Measurements from ENCODE around the gene HACL1. TPM values are rescaled to one million over a fixed set of nuclear protein-coding genes. Genes with fewer than 3 reads are reported as not detected.
A peak's percentile ranks its signal among the peaks of the same experiment; 100 is the strongest.

HACL1 gene
- total RNA-seq, 1 donor from 2014 or later, result 25.4 TPM

DNA sequence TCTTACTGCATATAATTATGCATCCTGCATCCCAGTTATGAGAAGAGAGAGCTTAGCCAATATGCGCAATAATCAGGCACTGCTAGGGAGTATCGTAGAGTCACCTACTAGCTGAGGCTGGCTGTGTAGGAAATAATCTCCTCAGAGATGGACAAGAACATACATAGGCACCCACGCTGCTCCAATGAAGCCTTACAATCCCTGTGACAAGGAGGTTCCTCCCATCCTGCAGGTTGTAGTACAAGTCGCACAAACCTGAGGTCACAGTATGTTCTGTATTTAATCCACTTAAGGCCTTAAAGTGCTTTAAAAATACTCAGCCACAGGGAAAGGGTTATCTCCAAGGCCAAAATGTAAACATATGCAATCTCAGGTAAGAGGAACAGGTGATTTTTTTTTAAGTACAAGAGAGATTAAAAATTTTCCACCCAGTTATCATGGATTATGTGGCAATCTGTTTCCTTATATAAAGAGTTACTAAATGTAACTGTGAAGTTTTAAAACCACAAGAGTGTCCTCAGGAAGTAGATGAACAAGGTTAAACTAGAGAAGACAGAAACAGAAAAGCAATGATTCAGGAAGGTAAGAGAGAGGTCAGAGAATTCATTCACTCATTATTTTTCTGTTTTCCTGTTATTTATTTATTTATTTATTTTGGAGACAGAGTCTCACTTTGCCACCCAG lies 72.4 kb downstream of the HACL1 start:
- Mint-ChIP-seq H3K4me3 (no peak overlapping the region), H3K27me3 (ENCODE audit: low read depth) (no peaks in the 10 kb centered on the region), H3K27ac (no peak overlapping the region), H3K4me1 (peaks cover 11% of the 10 kb centered on the region), H3K36me3 (peaks cover 3% of the 10 kb centered on the region), H3K9me3 (no peaks in the 10 kb centered on the region)
- TF ChIP-seq, protein P1, sequence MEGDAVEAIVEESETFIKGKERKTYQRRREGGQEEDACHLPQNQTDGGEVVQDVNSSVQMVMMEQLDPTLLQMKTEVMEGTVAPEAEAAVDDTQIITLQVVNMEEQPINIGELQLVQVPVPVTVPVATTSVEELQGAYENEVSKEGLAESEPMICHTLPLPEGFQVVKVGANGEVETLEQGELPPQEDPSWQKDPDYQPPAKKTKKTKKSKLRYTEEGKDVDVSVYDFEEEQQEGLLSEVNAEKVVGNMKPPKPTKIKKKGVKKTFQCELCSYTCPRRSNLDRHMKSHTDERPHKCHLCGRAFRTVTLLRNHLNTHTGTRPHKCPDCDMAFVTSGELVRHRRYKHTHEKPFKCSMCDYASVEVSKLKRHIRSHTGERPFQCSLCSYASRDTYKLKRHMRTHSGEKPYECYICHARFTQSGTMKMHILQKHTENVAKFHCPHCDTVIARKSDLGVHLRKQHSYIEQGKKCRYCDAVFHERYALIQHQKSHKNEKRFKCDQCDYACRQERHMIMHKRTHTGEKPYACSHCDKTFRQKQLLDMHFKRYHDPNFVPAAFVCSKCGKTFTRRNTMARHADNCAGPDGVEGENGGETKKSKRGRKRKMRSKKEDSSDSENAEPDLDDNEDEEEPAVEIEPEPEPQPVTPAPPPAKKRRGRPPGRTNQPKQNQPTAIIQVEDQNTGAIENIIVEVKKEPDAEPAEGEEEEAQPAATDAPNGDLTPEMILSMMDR (IDR thresholded peaks at IDR 0.05; ENCODE audit: unreplicated experiment), result no peak
- no peak for DNase-seq (ENCODE audit: low spot score in 2 of 2, unreplicated experiment in 2 of 2)

DNA sequence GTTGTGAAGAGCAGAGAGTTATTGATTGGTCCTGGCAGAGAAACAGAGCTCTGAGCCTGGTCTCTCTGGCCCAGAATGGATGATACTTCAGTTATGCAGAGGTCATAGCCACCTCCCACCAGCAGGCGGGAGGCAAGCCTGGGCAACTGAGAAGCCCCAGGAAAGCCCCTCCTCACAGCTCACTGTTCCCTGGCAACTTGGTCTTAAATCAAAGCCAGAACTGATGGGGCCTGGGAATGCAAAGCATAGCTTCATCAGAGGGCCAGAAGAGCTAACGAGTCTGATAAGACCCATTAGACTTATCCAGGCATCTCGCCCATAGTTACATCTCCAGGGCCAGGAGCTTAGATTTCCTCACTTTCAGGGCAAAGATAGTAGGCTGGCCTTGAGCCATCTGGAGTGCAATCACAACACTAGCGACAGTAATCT lies 74.3 kb downstream of the HACL1 start:
- peak in 1 of 2 experiments; percentile 53 for DNase-seq (ENCODE audit: low spot score in 2 of 2, unreplicated experiment in 2 of 2)
- Mint-ChIP-seq H3K4me1 (peaks cover 11% of the 10 kb centered on the region), H3K27ac (peak overlapping the region; percentile 60), H3K27me3 (ENCODE audit: low read depth) (no peaks in the 10 kb centered on the region), H3K4me3 (no peak overlapping the region), H3K9me3 (no peaks in the 10 kb centered on the region), H3K36me3 (peaks cover 3% of the 10 kb centered on the region)
- TF ChIP-seq, protein P1 (IDR thresholded peaks at IDR 0.05; ENCODE audit: unreplicated experiment), result peak; percentile 55

DNA sequence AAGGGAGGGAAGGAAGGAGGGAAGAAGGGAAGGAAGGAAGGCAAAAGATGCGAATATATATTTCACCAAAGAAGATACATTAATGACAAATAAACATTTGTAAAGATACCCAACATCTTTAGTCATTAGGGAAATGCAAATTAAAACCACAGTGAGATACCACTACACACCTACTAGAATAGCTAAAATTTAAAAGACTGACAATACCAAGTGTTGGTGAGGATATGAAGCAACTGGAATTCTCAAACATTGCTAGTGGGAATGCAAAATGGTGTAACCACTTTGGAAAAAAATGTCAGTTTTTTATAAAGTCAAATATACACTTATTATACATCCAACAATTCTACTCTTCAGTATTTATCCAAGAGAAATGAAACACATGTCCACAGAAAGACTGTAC lies 75.6 kb downstream of the HACL1 start:
- H3K4me3 Mint-ChIP-seq, result no peak overlapping the region
- no peaks in the 10 kb centered on the region for H3K27me3 Mint-ChIP-seq (ENCODE audit: low read depth)
- peaks cover 24% of the 10 kb centered on the region for H3K4me1 Mint-ChIP-seq
- no peak overlapping the region for H3K27ac Mint-ChIP-seq
- TF ChIP-seq, protein P1 (IDR thresholded peaks at IDR 0.05; ENCODE audit: unreplicated experiment), result no peak
- peaks cover 3% of the 10 kb centered on the region for H3K36me3 Mint-ChIP-seq
- no peaks in the 10 kb centered on the region for H3K9me3 Mint-ChIP-seq
- DNase-seq (ENCODE audit: low spot score in 2 of 2, unreplicated experiment in 2 of 2), result no peak

DNA sequence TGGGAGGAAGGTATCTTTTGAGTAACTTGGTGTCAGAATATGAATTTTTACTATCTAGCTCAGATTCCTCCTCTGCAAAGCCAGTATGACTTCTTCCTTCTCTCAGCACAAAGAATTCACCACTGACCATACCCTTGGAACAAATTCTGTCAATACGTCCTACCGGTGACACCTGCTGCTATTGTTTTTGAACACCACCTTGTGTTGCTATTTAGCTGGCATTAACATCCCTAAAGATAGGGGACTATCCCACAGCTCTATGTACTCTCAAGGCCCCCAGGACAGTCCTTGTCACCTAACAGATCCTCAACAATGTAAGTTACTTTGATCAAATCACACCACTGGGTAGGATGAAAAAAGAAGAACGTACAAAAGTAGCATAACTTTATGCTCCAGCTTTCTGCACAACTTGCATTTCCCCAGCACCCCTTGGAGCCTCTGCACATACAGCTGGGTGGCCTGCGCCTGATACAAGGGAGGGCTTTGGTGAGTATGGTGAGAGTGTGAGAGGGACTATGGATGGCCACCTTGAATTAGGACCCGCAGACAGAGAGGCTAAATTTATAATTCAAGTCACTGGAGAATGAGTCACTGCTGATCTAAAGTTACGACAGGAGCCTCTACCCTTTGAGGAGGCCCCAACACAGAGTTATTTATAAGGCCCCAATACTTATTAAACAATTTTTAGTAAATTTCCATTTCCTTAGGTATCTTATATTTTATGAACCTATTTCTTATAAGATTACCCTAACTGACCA lies 77.5 kb downstream of the HACL1 start:
- no peak overlapping the region for H3K27ac Mint-ChIP-seq
- TF ChIP-seq, protein P1 (IDR thresholded peaks at IDR 0.05; ENCODE audit: unreplicated experiment), result no peak
- peaks cover 30% of the 10 kb centered on the region for H3K4me1 Mint-ChIP-seq
- no peaks in the 10 kb centered on the region for H3K9me3 Mint-ChIP-seq
- peaks cover 2% of the 10 kb centered on the region for H3K36me3 Mint-ChIP-seq
- DNase-seq (ENCODE audit: low spot score in 2 of 2, unreplicated experiment in 2 of 2), result no peak
- H3K4me3 Mint-ChIP-seq, result no peak overlapping the region
- no peaks in the 10 kb centered on the region for H3K27me3 Mint-ChIP-seq (ENCODE audit: low read depth)

DNA sequence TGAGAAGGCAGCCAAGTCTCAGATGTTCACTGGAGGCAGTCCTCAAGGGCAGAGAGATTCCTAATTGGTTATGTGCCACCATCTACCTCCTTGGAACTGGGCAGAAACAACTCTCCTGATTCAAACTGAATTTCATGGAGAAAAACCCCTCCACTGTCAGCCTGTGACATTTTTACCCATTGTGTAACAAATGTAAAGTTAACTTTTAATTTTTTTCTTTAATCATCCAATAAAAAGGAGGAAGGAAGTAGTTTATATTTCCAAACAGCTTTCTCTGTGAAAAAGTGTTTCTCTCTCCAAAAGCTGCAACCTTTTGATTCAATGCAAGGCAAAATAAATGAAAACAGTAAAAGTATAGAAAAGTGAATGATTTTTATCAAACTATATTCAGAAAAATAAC lies 79.4 kb downstream of the HACL1 start:
- TF ChIP-seq, protein P1 (IDR thresholded peaks at IDR 0.05; ENCODE audit: unreplicated experiment), result no peak
- H3K9me3 Mint-ChIP-seq, result no peaks in the 10 kb centered on the region
- H3K36me3 Mint-ChIP-seq, result peaks cover 3% of the 10 kb centered on the region
- H3K27ac Mint-ChIP-seq, result peak overlapping the region; percentile 3
- H3K4me1 Mint-ChIP-seq, result peaks cover 26% of the 10 kb centered on the region
- no peaks in the 10 kb centered on the region for H3K27me3 Mint-ChIP-seq (ENCODE audit: low read depth)
- no peak for DNase-seq (ENCODE audit: low spot score in 2 of 2, unreplicated experiment in 2 of 2)
- H3K4me3 Mint-ChIP-seq, result no peak overlapping the region
